B cell (primary cell): Measurements from ENCODE around the gene PHF21A.

Source experiments
- CTCF ChIP-seq: fragments of 200-600 bp; IDR thresholded peaks from one replicate; pipeline ENCODE4 v1.8.0; 2022; ENCODE audit warnings: antibody characterized with exemption, mild to moderate bottlenecking
- EZH2 ChIP-seq: IDR thresholded peaks from 2 replicates; pipeline ENCODE4 v1.6.1; 2012; ENCODE audit warnings: borderline replicate concordance, low read depth, mild to moderate bottlenecking, moderate library complexity, low read length; ENCODE audit not compliant: insufficient read depth, poor library complexity, severe bottlenecking

- no peak for TF ChIP-seq CTCF
- no peak for TF ChIP-seq EZH2
Measured at GRCh38 chr11:46026606-46027293, 94.5 kb downstream of the PHF21A start.
